Naive thymus-derived CD4-positive, alpha-beta T cell (primary cell): ENCODE results near the gene ZP3. TPM values are rescaled to one million over a fixed set of nuclear protein-coding genes. Genes with fewer than 3 reads are reported as not detected.

Experiments used
- ATAC-seq: fragments of 150-1000 bp; cut with Tn5 transposase; 2 replicates; pipeline ENCODE4 v1.10.0; 2021; ENCODE audit warnings: mild to moderate bottlenecking, moderate library complexity
- CTCF ChIA-PET: fragments of 350-600 bp; sonication (Branson Sonifier 250); formaldehyde crosslinking; loops from one replicate; lab custom pipeline; 2021; ENCODE audit warnings: antibody characterized with exemption; lab: Charles Lee
- POLR2A ChIA-PET: fragments of 350-600 bp; sonication (Branson Sonifier 250); formaldehyde crosslinking; loops from one replicate; lab custom pipeline; 2021; ENCODE audit warnings: antibody characterized with exemption, inconsistent platforms; lab: Charles Lee
- DNase-seq, 9 donors: peaks; one replicate each; pipeline versions ENCODE4 v3.0.0 to v3.0.0-alpha.2; 2020 to 2022; ENCODE audit warnings: mixed read lengths in 1 of 9
- H3K27ac ChIP-seq: one replicate; pipeline ENCODE4 v1.7.0; 2013; ENCODE audit warnings: mild to moderate bottlenecking, low read depth, low read length, moderate library complexity
- H3K27me3 ChIP-seq, 2 donors: one replicate each; pipeline ENCODE4 v1.7.0; 2013; ENCODE audit warnings: low read length in 2 of 2, mild to moderate bottlenecking in 2 of 2, moderate library complexity in 2 of 2; ENCODE audit not compliant: control insufficient read depth in 2 of 2, insufficient read depth in 2 of 2
- H3K36me3 ChIP-seq, 3 experiments: 1 replicate in 2 of 3; 2 replicates in 1 of 3; pipeline ENCODE4 v1.7.0; 2013; ENCODE audit warnings: low read length in 3 of 3, mild to moderate bottlenecking in 3 of 3, moderate library complexity in 1 of 3; ENCODE audit not compliant: insufficient read depth in 3 of 3, control insufficient read depth in 2 of 3
- H3K4me1 ChIP-seq, 2 donors: one replicate each; pipeline ENCODE4 v1.7.0; 2013; ENCODE audit warnings: low read length in 2 of 2, mild to moderate bottlenecking in 2 of 2, moderate library complexity in 1 of 2; ENCODE audit not compliant: control insufficient read depth in 2 of 2, insufficient read depth in 2 of 2
- H3K4me3 ChIP-seq: 2 replicates; pipeline ENCODE4 v1.7.0; 2013; ENCODE audit warnings: mild to moderate bottlenecking, low read length
- H3K9me3 ChIP-seq, 3 experiments: 1 replicate in 2 of 3; 2 replicates in 1 of 3; pipeline ENCODE4 v1.7.0; 2013; ENCODE audit warnings: low read length in 3 of 3; ENCODE audit not compliant: control insufficient read depth in 2 of 3
- H3K27ac Mint-ChIP-seq, 9 donors: one replicate each; pipeline ENCODE4 v1.8.0; 2020 to 2022; ENCODE audit warnings: mixed read lengths in 9 of 9, mild to moderate bottlenecking in 8 of 9, moderate library complexity in 5 of 9, inconsistent platforms in 2 of 9
- H3K27me3 Mint-ChIP-seq, 5 donors: one replicate each; pipeline ENCODE4 v1.8.0; 2021 to 2022; ENCODE audit warnings: mixed read lengths in 5 of 5, mild to moderate bottlenecking in 1 of 5
- H3K36me3 Mint-ChIP-seq, 5 donors: one replicate each; pipeline ENCODE4 v1.8.0; 2020 to 2022; ENCODE audit warnings: mixed read lengths in 5 of 5, mild to moderate bottlenecking in 3 of 5, inconsistent platforms in 1 of 5
- H3K4me1 Mint-ChIP-seq, 7 donors: one replicate each; pipeline ENCODE4 v1.8.0; 2020 to 2022; ENCODE audit warnings: mixed read lengths in 7 of 7, mild to moderate bottlenecking in 3 of 7, inconsistent platforms in 1 of 7
- H3K4me3 Mint-ChIP-seq, 10 donors: one replicate each; pipeline ENCODE4 v1.8.0; 2020 to 2022; ENCODE audit warnings: mild to moderate bottlenecking in 10 of 10, mixed read lengths in 10 of 10, moderate library complexity in 6 of 10, inconsistent platforms in 2 of 10
- H3K9me3 Mint-ChIP-seq, 11 donors: one replicate each; pipeline ENCODE4 v1.8.0; 2020 to 2022; ENCODE audit warnings: mixed read lengths in 11 of 11, mild to moderate bottlenecking in 4 of 11, inconsistent platforms in 1 of 11, moderate library complexity in 1 of 11
- intact Hi-C, 2 donors: fragments of 100-400 bp; cut with micrococcal nuclease; formaldehyde crosslinking; loops; one replicate each; pipeline ENCODE4 v1.15.1; 2023
- polyA plus RNA-seq, 2 donors: library from polyadenylated mRNA; unstranded; fragments of 300-500 nt; fragmentation: Illumina TruSeq; gene quantifications; one replicate each; pipeline ENCODE4 v1.2.3, GENCODE V29; 2021
- total RNA-seq, 6 experiments: library from RNA in 5 of 6; stranded (reverse) in 5 of 6; gene quantifications; 1 replicate in 5 of 6; 2 replicates in 1 of 6; pipeline ENCODE4 v1.2.3 and lab custom pipeline; 2021 to 2026

Gene ZP3
- total and polyA plus RNA-seq, 7 experiments from 2014 or later: 2.6 to 16.7 (median 6.2) TPM

- peak overlapping the region in 2 of 10 donors; percentile 18 to 30 for H3K4me3 Mint-ChIP-seq
- Histone ChIP-seq H3K4me3 (no peak overlapping the region), H3K4me1 (no peaks in the 10 kb centered on the region), H3K27ac (no peak overlapping the region), H3K27me3 (no peaks in the 10 kb centered on the region), H3K9me3 (no peaks in the 10 kb centered on the region), H3K36me3 (no peaks in the 10 kb centered on the region)
- H3K27me3 Mint-ChIP-seq: no peaks in the 10 kb centered on the region
- H3K27ac Mint-ChIP-seq: no peak overlapping the region
- ChIA-PET POLR2A (no interaction called here), CTCF (interaction anchor here (0.8 kb wide), 1 partner anchor 70 kb away, joined by 3 read pairs; no protein-coding TSS in a partner anchor)
- intact Hi-C loops: no loop called here
- peaks cover 0 to 5% (median 0%) of the 10 kb centered on the region in 5 donors for H3K36me3 Mint-ChIP-seq
- no peak for DNase-seq
- H3K4me1 Mint-ChIP-seq: peaks cover 4 to 11% (median 5%) of the 10 kb centered on the region in 7 donors
- H3K9me3 Mint-ChIP-seq: no peaks in the 10 kb centered on the region
- peak; percentile 61 for ATAC-seq
These were observed 20.8 kb upstream of the ZP3 start for GRCh38 chr7:76403780-76404494.

GRCh38 chr7:76405738-76406137 lies 19.0 kb upstream of the ZP3 start:
- peak overlapping the region in 2 of 9 donors; percentile 13 to 51 for H3K27ac Mint-ChIP-seq
- ATAC-seq (no peak), DNase-seq (no peak)
- H3K4me1 Mint-ChIP-seq: peaks cover 4 to 11% (median 5%) of the 10 kb centered on the region in 7 donors
- CTCF ChIA-PET: no interaction called here
- Histone ChIP-seq H3K4me3 (no peak overlapping the region), H3K27me3 (no peaks in the 10 kb centered on the region), H3K4me1 (no peaks in the 10 kb centered on the region), H3K9me3 (no peaks in the 10 kb centered on the region), H3K27ac (no peak overlapping the region), H3K36me3 (no peaks in the 10 kb centered on the region)
- no peaks in the 10 kb centered on the region for H3K27me3 Mint-ChIP-seq
- no peaks in the 10 kb centered on the region for H3K9me3 Mint-ChIP-seq
- intact Hi-C loops: no loop called here
- no peak overlapping the region for H3K4me3 Mint-ChIP-seq
- POLR2A ChIA-PET: no interaction called here
- H3K36me3 Mint-ChIP-seq: peaks cover 0 to 5% (median 0%) of the 10 kb centered on the region in 5 donors

- Histone ChIP-seq H3K27ac (no peak overlapping the region), H3K4me3 (no peak overlapping the region), H3K9me3 (no peaks in the 10 kb centered on the region), H3K4me1 (no peaks in the 10 kb centered on the region), H3K27me3 (no peaks in the 10 kb centered on the region), H3K36me3 (no peaks in the 10 kb centered on the region)
- H3K4me1 Mint-ChIP-seq: peaks cover 4 to 12% (median 5%) of the 10 kb centered on the region in 7 donors
- peak overlapping the region in 1 of 9 donors; percentile 4 for H3K27ac Mint-ChIP-seq
- DNase-seq (no peak), ATAC-seq (no peak)
- intact Hi-C loops: no loop called here
- ChIA-PET CTCF (no interaction called here), POLR2A (interaction anchor here (0.7 to 0.8 kb wide), 2 partner anchors 19 to 85 kb away, joined by 3 read pairs; no protein-coding TSS in a partner anchor)
- peaks cover 0 to 9% (median 0%) of the 10 kb centered on the region in 5 donors for H3K36me3 Mint-ChIP-seq
- H3K4me3 Mint-ChIP-seq: no peak overlapping the region
- no peaks in the 10 kb centered on the region for H3K27me3 Mint-ChIP-seq
- H3K9me3 Mint-ChIP-seq: no peaks in the 10 kb centered on the region
These were observed 17.0 kb upstream of the ZP3 start for GRCh38 chr7:76407718-76408117.

- Histone ChIP-seq H3K4me1 (no peaks in the 10 kb centered on the region), H3K36me3 (no peaks in the 10 kb centered on the region), H3K27me3 (no peaks in the 10 kb centered on the region), H3K4me3 (no peak overlapping the region), H3K27ac (no peak overlapping the region), H3K9me3 (no peaks in the 10 kb centered on the region)
- no peak for ATAC-seq
- Mint-ChIP-seq H3K4me1 (peaks cover 4 to 12% (median 5%) of the 10 kb centered on the region in 7 donors), H3K27me3 (no peaks in the 10 kb centered on the region), H3K36me3 (peaks cover 0 to 9% (median 0%) of the 10 kb centered on the region in 5 donors), H3K9me3 (no peaks in the 10 kb centered on the region), H3K4me3 (no peak overlapping the region), H3K27ac (peak overlapping the region in 1 of 9 donors; percentile 4)
- no peak for DNase-seq
- intact Hi-C loops: no loop called here
- POLR2A ChIA-PET: interaction anchor here (0.7 to 0.8 kb wide), 2 partner anchors 19 to 85 kb away, joined by 3 read pairs; no protein-coding TSS in a partner anchor
- CTCF ChIA-PET: no interaction called here
These were observed 16.6 kb upstream of the ZP3 start for GRCh38 chr7:76408121-76408560.

GRCh38 chr7:76409537-76409936 lies 15.2 kb upstream of the ZP3 start, which contains the start of gene SSC4D:
TSS of gene SSC4D (minus strand) at chr7:76409697. CDS start at chr7:76404439, 5,258 bp downstream.
- CTCF ChIA-PET: no interaction called here
- H3K27me3 ChIP-seq: no peaks in the 10 kb centered on the region
- H3K36me3 Mint-ChIP-seq: peaks cover 0 to 9% (median 0%) of the 10 kb centered on the region in 5 donors
- H3K9me3 ChIP-seq: no peaks in the 10 kb centered on the region
- H3K9me3 Mint-ChIP-seq: no peaks in the 10 kb centered on the region
- peaks cover 0 to 7% (median 0%) of the 10 kb centered on the region in 7 donors for H3K4me1 Mint-ChIP-seq
- intact Hi-C loops: no loop called here
- H3K4me3 Mint-ChIP-seq: no peak within 1 kb of the TSS
- H3K27ac Mint-ChIP-seq: no peak within 1 kb of the TSS
- no peaks in the 10 kb centered on the region for H3K27me3 Mint-ChIP-seq
- ATAC-seq (no peak), DNase-seq (no peak)
- POLR2A ChIA-PET: no interaction called here
- H3K4me1 ChIP-seq: no peaks in the 10 kb centered on the region
- H3K27ac ChIP-seq: no peak within 1 kb of the TSS
- no peaks in the 10 kb centered on the region for H3K36me3 ChIP-seq
- H3K4me3 ChIP-seq: no peak within 1 kb of the TSS

- H3K27ac ChIP-seq: no peak overlapping the region
- H3K27me3 Mint-ChIP-seq: no peaks in the 10 kb centered on the region
- CTCF ChIA-PET: no interaction called here
- no peak overlapping the region for H3K4me3 Mint-ChIP-seq
- intact Hi-C loops: no loop called here
- H3K36me3 Mint-ChIP-seq: peaks cover 0 to 9% (median 0%) of the 10 kb centered on the region in 5 donors
- no peaks in the 10 kb centered on the region for H3K36me3 ChIP-seq
- H3K4me1 ChIP-seq: no peaks in the 10 kb centered on the region
- POLR2A ChIA-PET: interaction anchor here (0.6 kb wide), 1 partner anchor 142 kb away, joined by 4 read pairs; no protein-coding TSS in a partner anchor
- H3K9me3 Mint-ChIP-seq: no peaks in the 10 kb centered on the region
- H3K4me3 ChIP-seq: no peak overlapping the region
- ATAC-seq: no peak
- H3K27me3 ChIP-seq: no peaks in the 10 kb centered on the region
- peaks cover 0 to 7% (median 0%) of the 10 kb centered on the region in 7 donors for H3K4me1 Mint-ChIP-seq
- DNase-seq: no peak
- H3K9me3 ChIP-seq: no peaks in the 10 kb centered on the region
- no peak overlapping the region for H3K27ac Mint-ChIP-seq
These were observed 13.1 kb upstream of the ZP3 start for GRCh38 chr7:76411626-76412025.
